HG02970 (cell line): Measurements from ENCODE around the gene TOP2B.
A peak's percentile ranks its signal among the peaks of the same experiment; 100 is the strongest.

Source experiments
- ATAC-seq: cut with Tn5 transposase; IDR thresholded peaks from one replicate; pipeline ENCODE4 v1.9.1; 2021; ENCODE audit warnings: mild to moderate bottlenecking, moderate library complexity, moderate number of reproducible peaks; ENCODE audit not compliant: unreplicated experiment, low FRiP score

TOP2B gene

GRCh38 chr3:25678581-25678980, 13.9 kb upstream of the TOP2B start:
- no peak for ATAC-seq

GRCh38 chr3:25677121-25677520, 12.4 kb upstream of the TOP2B start:
- ATAC-seq: no peak

DNA sequence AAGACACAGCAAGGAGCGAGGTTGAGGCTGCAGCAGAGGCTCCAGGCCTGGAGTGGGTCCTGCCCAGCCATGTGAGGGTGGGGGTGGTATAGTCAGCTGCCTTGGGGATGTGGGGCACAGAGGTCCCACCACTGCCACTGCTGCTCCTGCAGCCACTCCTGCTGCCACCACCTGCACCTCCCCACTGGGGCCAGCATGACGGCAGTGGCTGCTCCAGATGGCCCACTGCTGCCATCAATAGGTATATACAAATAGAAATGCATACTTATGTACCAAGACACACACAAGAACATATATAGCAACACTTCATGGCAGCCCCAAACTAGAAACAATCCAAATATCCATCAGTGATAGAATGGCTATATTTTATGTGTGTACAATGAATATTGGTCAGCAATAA, 10.0 kb upstream of the TOP2B start:
- no peak for ATAC-seq

- ATAC-seq: no peak
Observed at GRCh38 chr3:25673738-25674298, 9.1 kb upstream of the TOP2B start.

GRCh38 chr3:25665315-25666280, 891 bp upstream of the TOP2B start:
- ATAC-seq: peak; percentile 24

- peak; percentile 40 for ATAC-seq
Observed at GRCh38 chr3:25663869-25664811, 567 bp downstream of the TOP2B start.

DNA sequence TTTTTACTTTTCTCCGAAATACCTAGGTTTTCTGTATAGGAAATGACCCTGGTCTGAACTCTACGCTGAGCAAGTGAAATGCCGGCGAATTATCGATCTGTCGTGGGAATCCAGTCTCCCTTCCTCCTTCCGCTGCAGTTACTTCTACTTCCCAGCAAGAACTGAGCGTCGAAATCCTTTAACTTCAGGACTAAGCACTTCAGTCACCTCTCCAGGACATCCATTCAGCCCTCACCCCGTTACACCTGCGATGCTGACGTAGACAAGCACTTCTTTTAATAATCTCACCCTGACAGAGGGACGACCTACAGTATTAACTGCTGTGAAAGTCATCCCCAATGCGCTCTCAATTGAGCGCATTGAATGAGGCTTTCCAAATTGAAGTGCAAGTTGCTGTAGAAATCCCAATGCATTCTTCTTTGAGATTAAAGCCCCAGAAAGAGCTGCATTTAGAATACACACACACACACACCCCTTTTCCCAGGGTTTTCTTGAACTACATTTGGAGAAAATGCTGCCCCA, 1.3 kb downstream of the TOP2B start:
- ATAC-seq: no peak

DNA sequence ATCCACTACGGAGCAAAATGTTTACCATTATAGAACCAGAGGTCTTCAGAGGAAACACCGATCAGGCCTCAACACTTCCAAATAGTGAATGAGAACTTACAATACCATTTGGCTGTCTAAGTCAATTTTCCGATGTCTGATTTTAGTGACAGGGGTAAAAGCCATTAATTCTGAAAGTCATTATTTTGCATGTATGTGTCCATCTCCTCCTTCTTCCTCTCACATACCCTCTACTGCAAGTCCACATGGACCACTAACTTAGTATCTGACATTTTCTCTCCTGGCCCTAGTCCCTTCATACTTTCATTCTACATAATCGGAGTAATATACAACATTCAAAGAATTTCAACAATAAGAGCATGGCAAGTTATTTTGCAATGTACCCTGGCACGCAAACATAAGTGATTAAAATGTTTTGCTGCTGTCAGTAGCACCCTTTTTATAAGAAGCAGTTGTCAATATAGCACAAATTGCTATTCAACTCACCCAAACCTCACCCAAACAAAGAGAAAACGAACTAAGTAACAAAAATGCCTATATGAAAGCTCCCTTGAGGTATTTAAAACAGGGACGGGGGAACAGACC, 1.9 kb downstream of the TOP2B start:
- no peak for ATAC-seq

DNA sequence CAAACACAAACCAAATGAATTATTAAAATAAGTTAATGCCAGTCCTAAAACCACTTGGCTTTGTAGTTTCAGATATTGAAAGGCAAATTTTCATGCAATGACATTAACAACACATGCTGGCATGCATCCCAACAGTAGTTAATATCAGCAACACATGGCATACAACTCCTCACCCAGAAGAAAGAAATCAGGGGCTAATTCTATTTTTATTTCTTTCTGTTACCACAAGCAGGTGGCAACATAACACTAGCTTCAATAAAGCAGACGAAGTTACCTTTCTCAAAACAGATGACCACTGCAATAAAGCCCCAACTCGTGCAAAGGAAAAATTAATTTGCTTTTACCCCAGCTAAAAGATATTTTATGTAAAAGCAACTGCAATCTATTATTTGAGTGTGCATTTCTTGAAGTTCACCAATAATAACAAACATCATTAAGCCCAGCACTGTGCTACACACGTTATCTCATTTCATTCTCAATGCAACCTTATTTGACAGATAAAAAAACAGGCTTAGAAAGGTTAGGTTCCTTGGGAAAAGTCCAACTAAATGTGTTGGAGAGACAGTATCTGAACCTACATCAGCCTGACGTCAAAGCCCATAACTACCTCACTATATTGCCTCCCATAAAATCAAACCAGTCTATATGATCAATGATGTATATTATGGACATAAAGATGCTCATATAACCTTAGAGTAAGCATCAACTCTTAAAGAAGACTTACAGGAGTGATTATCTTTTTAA, 2.8 kb downstream of the TOP2B start:
- no peak for ATAC-seq

- ATAC-seq: no peak
Observed at GRCh38 chr3:25658836-25659235, 5.9 kb downstream of the TOP2B start.

DNA sequence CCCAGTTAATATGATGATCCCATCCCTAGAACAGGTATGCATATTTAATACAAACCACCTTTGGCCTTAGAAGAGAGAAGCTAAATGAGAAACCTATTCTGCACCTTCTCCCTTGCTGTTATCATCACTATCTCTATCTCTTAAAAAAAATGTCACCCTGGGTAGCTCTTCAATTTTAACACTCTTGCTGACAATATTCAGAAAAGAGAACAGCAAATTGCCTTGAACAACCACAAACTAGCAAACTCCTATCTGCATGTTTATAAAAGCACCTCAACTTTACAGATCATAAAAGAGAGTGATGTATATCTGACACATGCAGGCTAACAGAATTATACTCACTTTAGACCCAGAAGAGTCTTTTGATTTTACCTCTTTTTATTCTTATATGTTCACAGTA, 7.4 kb downstream of the TOP2B start:
- ATAC-seq: no peak

- ATAC-seq: no peak
Observed at GRCh38 chr3:25655659-25656058, 9.0 kb downstream of the TOP2B start.

DNA sequence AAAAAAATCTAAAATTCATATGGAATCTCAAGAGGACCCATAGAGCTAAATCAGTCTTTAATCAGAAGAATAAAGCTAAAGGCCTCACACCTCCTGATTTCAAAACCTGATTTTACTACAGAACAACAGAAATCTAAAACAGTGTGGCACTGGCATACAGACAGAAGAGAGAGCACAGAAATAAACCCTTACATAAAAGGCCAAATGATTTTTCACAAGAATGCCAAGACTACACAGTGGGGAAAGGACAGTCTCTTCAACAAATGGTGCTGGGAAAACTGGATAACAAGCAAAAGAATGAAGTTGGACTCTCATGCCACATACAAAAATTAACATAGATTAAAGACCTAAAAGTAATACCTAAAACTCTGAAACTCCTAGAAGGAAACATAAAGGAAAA, 10.1 kb downstream of the TOP2B start:
- no peak for ATAC-seq

- ATAC-seq: no peak
Observed at GRCh38 chr3:25653322-25653721, 11.4 kb downstream of the TOP2B start.

DNA sequence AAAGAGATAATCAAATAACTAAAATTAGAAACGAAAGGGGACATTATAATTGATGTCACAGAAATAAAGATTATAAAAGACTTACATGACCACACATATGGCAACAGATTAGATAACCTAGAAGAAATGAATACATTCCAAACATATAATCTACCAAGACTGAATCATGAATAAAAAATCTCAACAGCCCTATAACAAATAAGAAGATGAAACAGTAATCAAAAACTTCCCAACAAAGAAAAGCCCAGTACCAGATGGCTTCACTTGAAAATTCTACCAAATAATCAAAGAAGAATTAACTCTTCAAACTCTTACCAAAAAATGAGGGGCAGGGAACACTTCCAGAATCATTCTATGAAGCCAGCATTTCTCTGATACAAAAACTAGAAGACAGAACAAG, 11.8 kb downstream of the TOP2B start:
- no peak for ATAC-seq

DNA sequence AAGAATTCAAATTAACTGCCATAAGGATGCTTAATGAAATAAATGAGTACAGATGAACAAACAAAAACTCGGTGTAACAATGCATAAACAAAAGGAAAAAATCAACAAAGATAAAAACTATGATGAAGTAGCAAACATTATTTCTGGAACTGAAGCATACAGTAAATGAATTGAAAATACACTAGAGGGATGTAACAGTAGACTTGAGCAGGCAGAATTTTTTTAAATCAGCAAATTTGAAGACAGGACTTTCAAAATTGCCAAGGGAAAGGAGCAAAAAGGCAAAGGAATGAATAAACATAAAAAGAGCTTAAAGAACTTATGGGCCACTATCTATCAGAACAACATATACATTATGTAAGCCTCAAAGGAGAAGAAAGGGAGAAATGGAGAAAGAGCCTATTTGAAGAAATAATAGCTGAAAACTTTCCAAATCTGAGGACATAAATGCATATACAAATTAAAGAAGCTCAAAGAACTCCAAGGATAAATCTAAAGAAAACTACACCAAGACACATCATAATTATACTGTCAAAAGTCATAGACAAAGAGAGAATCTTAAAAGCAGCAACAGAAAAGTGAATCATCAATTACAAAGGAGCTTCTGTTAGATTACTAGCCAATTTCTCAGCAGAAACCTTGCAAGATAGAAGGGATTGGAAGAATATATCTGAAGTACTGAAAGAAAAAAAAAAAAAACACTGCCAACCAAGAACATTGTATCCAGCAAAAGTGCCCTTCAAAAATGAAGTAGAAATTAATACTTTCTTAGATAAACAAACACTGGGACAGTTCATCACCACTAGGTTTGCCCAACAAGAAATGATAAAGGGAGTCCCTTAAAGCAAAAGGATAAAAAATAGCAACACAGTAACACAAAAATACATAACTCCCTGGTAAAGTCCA, 15.5 kb downstream of the TOP2B start:
- no peak for ATAC-seq

GRCh38 chr3:25648107-25648535, 16.6 kb downstream of the TOP2B start:
- ATAC-seq: peak; percentile 73

- ATAC-seq: no peak
Observed at GRCh38 chr3:25635038-25635437, 29.7 kb downstream of the TOP2B start.

- no peak for ATAC-seq
Observed at GRCh38 chr3:25633919-25634318, 30.8 kb downstream of the TOP2B start.
